Stimulated activated CD8-positive, alpha-beta memory T cell treated with anti-CD3 and anti-CD28 coated beads, Interleukin-12 subunit alpha, Interleukin-12 subunit beta, amount 100 ng/mL, for 4 hours (primary cell): ENCODE measurements around the gene CACNA1C.
"Not testable (repeated sequence)": the region's sequence is repeated elsewhere in the genome, so short reads cannot be mapped to it uniquely, and the experiment has no call there.

ENCODE experiments used
- DNase-seq: peaks from one replicate; pipeline ENCODE4 v3.0.0-alpha.2; 2020; ENCODE audit warnings: low read depth

CACNA1C gene

DNA sequence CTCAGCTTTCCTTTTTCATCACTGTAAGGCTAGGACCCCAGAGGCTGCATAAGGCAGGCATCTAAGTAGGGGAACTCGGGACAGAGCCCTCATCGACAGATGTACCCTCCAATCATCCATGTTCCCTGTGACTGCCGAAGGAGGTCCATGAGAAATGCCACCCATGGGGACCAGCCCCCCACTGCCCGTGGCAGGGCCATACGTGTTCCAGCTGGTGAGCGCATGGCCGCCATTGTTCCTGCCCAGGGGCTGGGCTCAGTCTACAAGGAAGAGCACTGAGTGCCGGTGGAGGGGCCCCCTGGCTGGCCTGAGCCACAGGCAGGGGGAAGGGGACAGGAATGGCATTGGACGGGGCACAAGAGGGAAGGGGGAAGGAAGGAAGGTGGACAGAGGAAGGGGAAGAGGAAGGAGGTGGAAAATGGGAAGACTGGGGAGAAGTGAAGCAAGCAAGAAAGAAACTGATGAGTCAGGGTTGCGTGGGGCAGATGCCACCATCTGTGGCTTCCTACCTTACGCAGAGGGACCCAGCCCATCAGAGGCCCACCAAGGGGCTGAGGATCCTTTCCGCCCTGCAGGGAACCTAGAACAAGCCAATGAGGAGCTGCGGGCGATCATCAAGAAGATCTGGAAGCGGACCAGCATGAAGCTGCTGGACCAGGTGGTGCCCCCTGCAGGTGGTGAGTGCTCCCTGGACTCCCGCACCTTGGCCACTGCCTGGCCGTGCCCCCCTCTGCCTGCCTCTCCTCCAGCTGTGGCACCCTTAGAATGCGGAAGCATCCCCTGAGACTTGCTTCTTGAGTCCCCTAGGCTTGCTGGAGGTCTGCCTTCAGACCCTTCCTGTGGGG lies 621.4 kb downstream of the CACNA1C start:
- DNase-seq, result no peak

DNA sequence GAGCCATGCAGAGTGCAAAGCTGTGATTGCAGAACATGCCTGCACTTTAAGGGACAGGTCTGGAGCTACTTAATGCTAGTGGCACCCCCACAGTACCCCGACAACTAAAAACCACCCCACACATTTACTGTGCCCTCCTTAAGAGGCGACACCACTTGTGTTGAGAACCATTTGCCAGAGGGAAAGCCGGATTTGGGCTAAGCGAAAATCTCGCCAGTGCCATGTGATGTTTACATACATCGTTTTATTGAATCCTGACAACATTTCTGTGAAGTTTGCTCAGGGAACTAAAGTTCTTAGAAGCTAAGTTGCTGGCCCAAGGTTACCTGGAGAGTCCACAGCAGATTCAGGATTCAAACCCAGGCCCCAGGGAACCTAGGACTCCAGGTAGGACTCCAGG lies 623.0 kb downstream of the CACNA1C start:
- no peak for DNase-seq

DNA sequence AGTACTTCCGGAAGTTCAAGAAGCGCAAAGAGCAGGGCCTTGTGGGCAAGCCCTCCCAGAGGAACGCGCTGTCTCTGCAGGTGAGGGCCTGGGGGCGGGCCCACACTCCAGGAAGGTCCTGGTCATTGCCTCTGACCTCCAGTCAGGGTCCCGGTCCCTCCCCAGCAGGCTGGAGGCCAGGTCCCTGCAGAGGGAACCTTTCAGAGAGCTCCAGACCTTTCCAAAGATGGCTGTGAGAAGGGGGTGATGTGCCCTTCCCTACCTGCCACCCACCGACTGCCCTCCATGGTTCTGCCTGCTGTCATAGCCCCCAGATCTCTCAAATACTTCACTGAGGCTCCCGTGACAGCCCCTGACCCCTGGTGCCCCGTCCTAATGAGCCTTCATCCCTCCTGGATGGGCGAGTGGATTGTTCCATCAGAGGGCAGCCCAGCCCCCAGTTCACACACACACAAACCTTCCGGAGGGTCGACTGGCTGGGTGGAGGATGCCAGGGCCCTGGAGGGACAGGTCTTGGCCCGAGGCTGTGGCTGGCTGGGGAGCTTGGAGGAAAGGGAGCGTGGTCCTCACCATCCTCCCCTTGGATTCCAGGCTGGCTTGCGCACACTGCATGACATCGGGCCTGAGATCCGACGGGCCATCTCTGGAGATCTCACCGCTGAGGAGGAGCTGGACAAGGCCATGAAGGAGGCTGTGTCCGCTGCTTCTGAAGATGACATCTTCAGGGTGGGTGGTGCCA lies 624.5 kb downstream of the CACNA1C start:
- no peak for DNase-seq

DNA sequence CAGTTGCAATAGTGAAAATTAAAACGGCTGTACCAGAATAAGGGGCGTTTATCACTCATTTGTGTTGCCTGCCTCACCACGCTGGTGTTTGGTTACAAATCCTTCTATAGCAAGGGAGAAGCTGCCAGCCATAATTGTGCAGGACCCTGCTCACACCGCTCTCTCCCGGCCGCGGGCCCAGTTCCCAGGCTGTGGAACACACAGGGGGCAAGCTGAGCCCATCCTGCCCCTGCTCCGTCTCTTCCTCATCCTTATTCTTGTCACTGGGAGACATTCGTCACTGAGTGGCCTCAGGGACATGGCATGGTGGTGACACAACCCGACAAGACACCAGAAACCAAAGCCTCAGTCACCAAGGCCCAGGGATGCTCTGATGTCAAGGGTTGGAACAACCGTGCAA lies 625.6 kb downstream of the CACNA1C start:
- no peak for DNase-seq

DNA sequence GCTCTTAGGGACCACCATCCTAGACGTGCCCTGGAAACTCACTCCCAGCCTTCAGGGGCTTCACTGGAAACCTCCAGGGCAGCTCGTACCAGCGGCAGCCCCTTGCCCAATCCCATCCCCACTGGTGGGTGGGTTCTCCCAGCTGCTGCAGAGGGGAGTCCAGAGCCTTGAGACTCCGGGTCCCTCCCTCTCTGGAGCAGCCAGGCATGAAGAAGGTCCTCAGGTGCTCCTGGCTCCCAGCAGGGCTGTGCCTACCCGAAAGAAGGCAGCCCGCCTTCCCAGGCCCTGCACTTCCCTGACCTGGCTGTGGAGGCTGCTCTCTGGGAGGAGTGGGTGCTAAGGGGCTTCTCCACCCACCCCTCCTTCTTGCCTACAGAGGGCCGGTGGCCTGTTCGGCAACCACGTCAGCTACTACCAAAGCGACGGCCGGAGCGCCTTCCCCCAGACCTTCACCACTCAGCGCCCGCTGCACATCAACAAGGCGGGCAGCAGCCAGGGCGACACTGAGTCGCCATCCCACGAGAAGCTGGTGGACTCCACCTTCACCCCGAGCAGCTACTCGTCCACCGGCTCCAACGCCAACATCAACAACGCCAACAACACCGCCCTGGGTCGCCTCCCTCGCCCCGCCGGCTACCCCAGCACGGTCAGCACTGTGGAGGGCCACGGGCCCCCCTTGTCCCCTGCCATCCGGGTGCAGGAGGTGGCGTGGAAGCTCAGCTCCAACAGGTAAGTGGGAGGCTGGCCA lies 626.5 kb downstream of the CACNA1C start:
- DNase-seq, result no peak

- DNase-seq, result no peak
These were observed 627.3 kb downstream of the CACNA1C start for GRCh38 chr12:2679816-2680675.

DNA sequence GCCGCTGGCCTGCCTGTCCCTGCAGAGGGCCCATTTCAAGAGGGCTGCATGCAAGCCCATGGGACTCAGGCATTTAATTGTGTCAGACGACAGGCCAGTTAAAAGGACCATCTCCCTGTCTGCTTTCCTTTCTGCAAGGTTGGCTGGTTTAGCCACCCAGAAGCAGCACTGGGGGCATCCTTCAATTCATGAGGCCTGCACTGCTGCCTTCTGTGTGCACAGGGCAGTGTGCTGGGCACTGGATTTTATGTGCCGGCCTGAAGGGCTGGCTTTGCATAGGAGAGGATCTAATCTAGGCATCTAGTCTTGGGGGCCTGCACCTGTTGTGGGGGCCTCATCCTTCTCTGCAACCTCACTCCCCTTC lies 627.9 kb downstream of the CACNA1C start:
- DNase-seq, result no peak

DNA sequence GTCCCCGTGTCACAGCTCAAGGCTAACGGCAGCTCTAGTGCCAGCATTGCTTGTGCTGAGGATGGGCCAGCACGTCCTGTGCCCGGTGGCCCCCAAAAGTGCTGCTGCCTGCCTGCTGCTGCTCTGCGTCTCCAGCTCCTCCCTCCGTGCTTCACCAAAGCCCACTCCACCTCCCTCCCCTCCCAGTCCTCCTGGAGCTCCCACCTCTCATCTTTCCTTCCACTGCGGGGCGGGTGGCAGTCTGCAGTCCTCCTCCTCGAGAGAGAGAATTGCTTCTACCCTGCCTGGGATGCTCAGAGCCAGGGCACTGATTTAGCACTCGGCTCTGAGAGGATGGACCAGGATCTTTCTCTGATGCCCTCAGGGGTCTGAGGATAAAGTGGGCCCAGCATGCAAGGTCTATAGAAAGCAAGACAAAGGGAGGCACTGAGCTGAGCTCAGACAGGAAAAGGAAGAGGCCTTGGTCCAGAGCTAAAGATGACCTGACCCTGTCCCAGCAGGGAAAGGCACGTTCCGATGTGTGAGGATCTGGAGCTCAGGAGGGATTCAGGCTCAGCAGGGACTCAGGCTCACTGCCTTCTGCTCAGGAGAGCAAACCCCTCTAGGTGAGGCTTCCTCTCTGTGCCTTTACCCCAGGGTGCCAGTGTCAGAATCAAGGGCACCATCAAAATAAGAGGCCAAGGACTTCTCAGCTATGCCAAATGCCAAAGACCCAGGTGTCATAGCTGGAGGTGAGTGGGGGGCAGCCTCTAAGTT lies 628.8 kb downstream of the CACNA1C start:
- DNase-seq, result no peak

DNA sequence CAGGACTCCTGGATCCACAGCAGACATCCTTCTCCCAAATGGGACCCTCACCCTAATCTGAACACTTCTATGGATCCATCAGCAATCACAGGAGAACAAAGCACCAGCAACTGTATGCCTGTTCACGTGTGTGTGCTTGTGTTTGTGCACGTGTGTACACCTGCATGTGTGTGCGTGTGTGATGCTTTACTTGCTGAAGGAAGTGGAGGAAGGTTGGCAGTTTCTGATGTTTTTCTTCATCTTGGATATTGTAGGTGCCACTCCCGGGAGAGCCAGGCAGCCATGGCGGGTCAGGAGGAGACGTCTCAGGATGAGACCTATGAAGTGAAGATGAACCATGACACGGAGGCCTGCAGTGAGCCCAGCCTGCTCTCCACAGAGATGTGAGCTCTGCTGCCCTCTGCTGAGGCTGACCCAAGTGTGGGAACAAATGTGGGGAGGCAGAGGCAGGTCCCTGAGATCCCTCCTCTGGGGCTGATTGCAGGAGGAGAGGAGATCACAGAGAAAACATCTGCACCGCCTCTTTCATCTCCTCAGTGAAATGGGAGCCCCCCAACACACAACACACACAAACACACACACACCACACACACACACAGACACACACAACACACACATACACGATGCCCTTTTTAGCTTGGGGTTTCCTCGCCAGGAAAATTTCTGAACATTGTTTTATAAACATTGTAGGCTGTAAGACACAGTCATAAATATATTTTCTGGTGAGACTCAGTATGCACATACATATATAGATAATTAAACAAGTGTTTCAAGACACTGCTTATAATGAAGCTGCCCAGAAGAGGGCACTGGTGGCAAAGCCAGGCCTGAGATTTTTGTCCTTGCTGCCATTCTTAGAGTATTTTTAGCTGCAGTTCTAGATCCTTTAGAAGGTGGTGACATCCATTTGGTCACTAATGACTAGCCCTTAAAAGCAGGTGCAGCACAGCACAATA lies 629.8 kb downstream of the CACNA1C start:
- DNase-seq, result no peak

DNA sequence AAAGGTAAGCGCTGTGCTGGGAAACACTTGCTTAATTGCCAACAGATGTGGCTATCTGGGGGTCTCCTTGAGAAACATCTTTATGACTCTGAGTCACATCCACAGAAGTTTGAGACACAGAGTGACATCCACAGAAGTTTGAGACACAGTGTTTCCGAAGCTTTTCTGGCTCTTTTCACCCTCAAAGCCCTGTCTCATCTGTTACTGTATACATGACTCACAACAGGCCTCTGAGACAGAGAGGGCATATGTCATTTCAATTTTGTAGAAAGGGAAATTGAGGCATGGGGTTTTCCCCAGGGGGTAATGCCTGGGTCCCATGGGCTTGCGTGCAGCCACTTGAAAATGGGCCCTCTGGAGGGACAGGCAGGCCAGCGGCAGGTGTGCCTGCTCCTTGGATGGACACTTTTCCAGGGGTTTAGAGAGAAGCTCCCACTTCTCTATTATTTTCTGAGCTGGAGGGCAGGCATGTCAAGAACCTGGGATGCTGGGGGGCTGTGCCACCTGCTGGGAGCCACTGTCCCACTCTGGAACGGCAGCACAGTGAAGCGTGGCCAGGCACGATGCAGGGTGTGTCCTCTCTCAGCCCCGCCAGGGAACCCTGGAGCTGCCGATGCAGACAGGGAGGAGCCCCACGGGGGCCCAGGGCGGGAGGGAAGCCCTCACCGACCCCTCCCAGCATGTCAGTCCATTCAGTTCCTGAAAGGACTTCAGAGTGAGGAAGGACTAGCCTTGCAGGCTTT lies 630.7 kb downstream of the CACNA1C start:
- DNase-seq, result no peak

DNA sequence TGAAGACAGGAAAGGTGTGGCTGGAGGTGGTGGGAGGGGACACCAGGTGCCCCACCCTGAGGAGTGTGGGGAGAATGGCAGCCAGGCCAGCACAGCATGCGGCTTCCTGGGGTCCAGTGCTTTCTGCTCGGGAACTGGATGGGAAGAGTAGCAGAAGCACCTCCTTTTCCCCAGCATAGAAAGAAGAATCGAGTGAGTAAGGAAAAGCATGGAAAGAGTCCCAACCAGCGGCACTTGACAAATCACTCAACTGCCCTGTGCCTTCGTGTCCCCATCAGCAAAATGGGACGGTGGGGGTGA lies 631.2 kb downstream of the CACNA1C start:
- not testable (repeated sequence) for DNase-seq

GRCh38 chr12:2685620-2686279 lies 633.0 kb downstream of the CACNA1C start:
- DNase-seq, result not testable (repeated sequence)

GRCh38 chr12:2686280-2686646 lies 633.5 kb downstream of the CACNA1C start:
- DNase-seq, result no peak

DNA sequence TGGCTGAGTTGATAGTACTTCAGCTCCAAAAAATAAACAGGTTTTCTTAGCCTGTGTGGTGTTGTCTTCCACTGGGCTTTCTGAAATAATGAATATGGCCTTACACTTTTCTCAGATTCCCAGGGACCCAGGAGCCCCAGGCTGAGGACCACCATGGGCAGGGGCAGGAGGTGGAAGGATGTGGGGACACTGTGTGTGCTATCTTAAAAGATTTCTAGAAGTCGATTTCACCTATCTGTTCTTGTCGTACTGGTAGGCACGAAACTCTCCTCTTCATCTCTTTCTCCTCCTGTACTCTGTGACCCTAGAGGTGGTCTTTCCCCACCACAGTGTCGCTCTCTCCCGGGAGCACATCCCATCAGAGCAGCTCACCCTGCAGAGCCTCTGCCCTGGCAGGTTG lies 634.3 kb downstream of the CACNA1C start:
- no peak for DNase-seq

DNA sequence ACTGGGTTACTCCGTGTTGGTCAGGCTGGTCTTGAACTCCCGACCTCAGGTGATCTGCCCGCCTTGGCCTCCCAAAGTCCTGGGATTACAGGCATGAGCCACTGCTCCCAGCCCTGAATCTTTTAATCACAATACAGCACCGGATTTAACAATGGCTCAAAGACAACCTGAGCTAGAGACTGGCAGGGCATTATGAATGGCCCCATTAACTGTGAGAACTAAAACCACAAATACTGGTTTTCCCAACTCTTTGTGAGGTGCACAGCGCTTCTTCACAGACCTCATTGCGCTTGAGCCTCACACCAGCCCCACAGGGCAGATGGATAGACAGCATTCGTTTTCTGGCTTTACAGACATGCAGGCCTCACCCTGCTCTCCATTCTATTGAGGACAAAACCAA lies 634.9 kb downstream of the CACNA1C start:
- no peak for DNase-seq

DNA sequence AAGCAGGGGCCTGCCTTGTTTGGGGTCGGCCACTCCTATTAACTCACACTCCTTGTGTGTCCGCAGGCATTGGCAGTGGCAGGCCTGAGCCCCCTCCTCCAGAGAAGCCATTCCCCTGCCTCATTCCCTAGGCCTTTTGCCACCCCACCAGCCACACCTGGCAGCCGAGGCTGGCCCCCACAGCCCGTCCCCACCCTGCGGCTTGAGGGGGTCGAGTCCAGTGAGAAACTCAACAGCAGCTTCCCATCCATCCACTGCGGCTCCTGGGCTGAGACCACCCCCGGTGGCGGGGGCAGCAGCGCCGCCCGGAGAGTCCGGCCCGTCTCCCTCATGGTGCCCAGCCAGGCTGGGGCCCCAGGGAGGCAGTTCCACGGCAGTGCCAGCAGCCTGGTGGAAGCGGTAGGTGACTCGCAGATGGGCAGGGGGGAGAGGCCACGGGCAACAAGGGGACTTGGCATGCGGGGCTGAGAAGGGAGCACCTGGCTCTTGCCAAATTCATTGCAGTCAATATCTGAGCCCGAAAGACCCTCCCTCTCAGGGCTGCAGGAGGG lies 635.7 kb downstream of the CACNA1C start:
- no peak for DNase-seq

GRCh38 chr12:2689393-2689792 lies 636.6 kb downstream of the CACNA1C start:
- DNase-seq, result no peak

- DNase-seq, result no peak
These were observed 637.1 kb downstream of the CACNA1C start for GRCh38 chr12:2689879-2690278.
